Caco-2 (cell line): Measurements from ENCODE around the gene CLNK. TPM values are rescaled to one million over a fixed set of nuclear protein-coding genes. Genes with fewer than 3 reads are reported as not detected.

Experiments used
- BruUV-seq: library from RNA; stranded (reverse); fragments of 400-500 nt; replicated peaks from 2 replicates; lab custom pipeline; 2021; lab: Mats Ljungman, UMichigan
- CTCF ChIA-PET: fragments of 300-600 bp; sonication (Branson Sonifier 250); formaldehyde crosslinking; loops from one replicate; lab custom pipeline; 2022; ENCODE audit warnings: antibody characterized with exemption; lab: Charles Lee
- POLR2A ChIA-PET: fragments of 300-600 bp; sonication (Branson Sonifier 250); formaldehyde crosslinking; loops from one replicate; lab custom pipeline; 2022; ENCODE audit warnings: antibody characterized with exemption; lab: Charles Lee
- DNase-seq, 2 experiments: peaks; one replicate each; pipeline versions ENCODE4 v3.0.0 to v3.0.0-alpha.2; 2020 to 2022
- H3K27me3 ChIP-seq: replicated peaks from 2 replicates; pipeline ENCODE4 v1.6.0; 2011; ENCODE audit warnings: low read length; ENCODE audit not compliant: control insufficient read depth, insufficient read depth
- H3K36me3 ChIP-seq: 2 replicates; pipeline ENCODE4 v1.5.1; 2011; ENCODE audit warnings: low read length; ENCODE audit not compliant: control insufficient read depth, insufficient read depth
- H3K4me1 ChIP-seq: fragments of 250-450 bp; sonication (Bioruptor Pico); 2 replicates; pipeline ENCODE4 v1.5.1; 2020; ENCODE audit warnings: mild to moderate bottlenecking
- H3K4me3 ChIP-seq: 2 replicates; pipeline ENCODE4 v1.5.1; 2011; ENCODE audit warnings: low read depth, mild to moderate bottlenecking, control low read depth, low read length
- H3K9me3 ChIP-seq: fragments of 250-450 bp; sonication (Bioruptor Pico); 2 replicates; pipeline ENCODE4 v1.5.1; 2020; ENCODE audit warnings: mild to moderate bottlenecking, moderate library complexity
- H3K27ac Mint-ChIP-seq: one replicate; pipeline ENCODE4 v1.8.0; 2022; ENCODE audit warnings: mixed read lengths; ENCODE audit not compliant: unreplicated experiment
- H3K27me3 Mint-ChIP-seq: one replicate; pipeline ENCODE4 v1.8.0; 2022; ENCODE audit warnings: mixed read lengths; ENCODE audit not compliant: insufficient read depth, unreplicated experiment
- H3K36me3 Mint-ChIP-seq: one replicate; pipeline ENCODE4 v1.8.0; 2022; ENCODE audit warnings: mild to moderate bottlenecking, mixed read lengths; ENCODE audit not compliant: insufficient read depth, unreplicated experiment
- H3K4me1 Mint-ChIP-seq: one replicate; pipeline ENCODE4 v1.8.0; 2022; ENCODE audit warnings: low read depth, mixed read lengths; ENCODE audit not compliant: unreplicated experiment
- H3K4me3 Mint-ChIP-seq: one replicate; pipeline ENCODE4 v1.8.0; 2022; ENCODE audit warnings: mild to moderate bottlenecking, moderate library complexity, mixed read lengths; ENCODE audit not compliant: unreplicated experiment
- H3K9me3 Mint-ChIP-seq: one replicate; pipeline ENCODE4 v1.8.0; 2022; ENCODE audit warnings: mixed read lengths; ENCODE audit not compliant: unreplicated experiment
- intact Hi-C: fragments of 100-400 bp; cut with micrococcal nuclease; formaldehyde crosslinking; loops from one replicate; pipeline ENCODE4 v1.10.0; 2022; ENCODE audit not compliant: unreplicated experiment
- total RNA-seq: library from RNA; stranded (reverse); gene quantifications from 2 replicates; pipeline ENCODE4 v1.2.3, GENCODE V29; 2022
- TF ChIP-seq, protein P1 (sequence below), 2 experiments: fragments of 200-600 bp in 1 of 2; IDR thresholded peaks; 1 replicate in 1 of 2; 2 replicates in 1 of 2; pipeline versions ENCODE4 v1.5.1 to v1.8.0; 2011 to 2022; ENCODE audit warnings: antibody characterized with exemption in 1 of 2, control low read depth in 1 of 2, inconsistent platforms in 1 of 2, low read depth in 1 of 2, low read length in 1 of 2, mild to moderate bottlenecking in 1 of 2, moderate library complexity in 1 of 2; ENCODE audit not compliant: insufficient read depth in 1 of 2, severe bottlenecking in 1 of 2, unreplicated experiment in 1 of 2

Gene CLNK
- total RNA-seq, 1 experiment from 2014 or later: not detected

DNA sequence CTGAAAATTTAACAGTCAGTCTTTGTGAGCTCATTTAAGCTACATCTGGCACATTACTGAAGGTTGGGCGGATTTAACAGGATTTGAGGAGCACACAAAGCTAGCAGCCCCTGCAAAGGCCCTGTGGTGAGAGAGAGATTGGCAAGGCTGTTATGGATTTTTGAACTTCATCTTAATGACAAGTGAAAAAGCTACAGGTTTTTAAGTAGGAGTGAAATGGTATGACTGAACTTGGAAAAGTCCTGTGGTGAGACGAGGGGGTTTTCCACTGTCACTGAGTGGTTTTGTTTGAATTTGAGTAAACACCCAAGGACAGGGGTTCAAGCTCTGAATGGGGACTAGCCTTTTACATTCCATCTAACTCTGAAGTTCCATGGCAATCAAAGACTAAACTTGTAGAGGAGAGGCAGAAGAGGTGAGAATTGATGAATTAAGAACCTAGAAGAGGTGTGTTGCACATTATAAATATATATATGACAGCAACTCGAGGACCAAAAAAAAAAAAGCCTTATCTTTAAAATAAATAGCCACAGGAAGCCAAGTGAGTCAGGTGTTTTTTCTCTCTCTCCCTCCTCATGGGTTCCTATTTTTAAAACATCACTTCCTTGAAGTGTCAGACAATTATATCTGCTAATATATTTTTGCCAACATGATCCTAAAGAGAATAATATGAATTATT lies 47.8 kb upstream of the CLNK start:
- no peaks in the 10 kb centered on the region for H3K27me3 ChIP-seq
- CTCF ChIA-PET: no interaction called here
- Mint-ChIP-seq H3K4me1 (no peaks in the 10 kb centered on the region), H3K9me3 (no peaks in the 10 kb centered on the region), H3K36me3 (no peaks in the 10 kb centered on the region), H3K27me3 (peaks cover 2% of the 10 kb centered on the region), H3K4me3 (no peak overlapping the region), H3K27ac (no peak overlapping the region)
- H3K36me3 ChIP-seq: no peaks in the 10 kb centered on the region
- TF ChIP-seq, protein P1, sequence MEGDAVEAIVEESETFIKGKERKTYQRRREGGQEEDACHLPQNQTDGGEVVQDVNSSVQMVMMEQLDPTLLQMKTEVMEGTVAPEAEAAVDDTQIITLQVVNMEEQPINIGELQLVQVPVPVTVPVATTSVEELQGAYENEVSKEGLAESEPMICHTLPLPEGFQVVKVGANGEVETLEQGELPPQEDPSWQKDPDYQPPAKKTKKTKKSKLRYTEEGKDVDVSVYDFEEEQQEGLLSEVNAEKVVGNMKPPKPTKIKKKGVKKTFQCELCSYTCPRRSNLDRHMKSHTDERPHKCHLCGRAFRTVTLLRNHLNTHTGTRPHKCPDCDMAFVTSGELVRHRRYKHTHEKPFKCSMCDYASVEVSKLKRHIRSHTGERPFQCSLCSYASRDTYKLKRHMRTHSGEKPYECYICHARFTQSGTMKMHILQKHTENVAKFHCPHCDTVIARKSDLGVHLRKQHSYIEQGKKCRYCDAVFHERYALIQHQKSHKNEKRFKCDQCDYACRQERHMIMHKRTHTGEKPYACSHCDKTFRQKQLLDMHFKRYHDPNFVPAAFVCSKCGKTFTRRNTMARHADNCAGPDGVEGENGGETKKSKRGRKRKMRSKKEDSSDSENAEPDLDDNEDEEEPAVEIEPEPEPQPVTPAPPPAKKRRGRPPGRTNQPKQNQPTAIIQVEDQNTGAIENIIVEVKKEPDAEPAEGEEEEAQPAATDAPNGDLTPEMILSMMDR (IDR thresholded peaks at IDR 0.05; ENCODE audit: insufficient read depth in 1 of 2, low read depth in 1 of 2, low read length in 1 of 2, severe bottlenecking in 1 of 2, unreplicated experiment in 1 of 2): no peak
- H3K4me1 ChIP-seq: no peaks in the 10 kb centered on the region
- no peaks in the 10 kb centered on the region for H3K9me3 ChIP-seq
- no TSS peak for BruUV-seq
- no peak for DNase-seq
- POLR2A ChIA-PET: no interaction called here
- no peak overlapping the region for H3K4me3 ChIP-seq
- intact Hi-C loops: no loop called here

GRCh38 chr4:10731690-10732089 lies 47.1 kb upstream of the CLNK start:
- H3K27ac Mint-ChIP-seq: no peak overlapping the region
- H3K4me3 ChIP-seq: no peak overlapping the region
- no peaks in the 10 kb centered on the region for H3K9me3 Mint-ChIP-seq
- peaks cover 2% of the 10 kb centered on the region for H3K27me3 Mint-ChIP-seq
- H3K4me3 Mint-ChIP-seq: no peak overlapping the region
- CTCF ChIA-PET: no interaction called here
- no peaks in the 10 kb centered on the region for H3K36me3 ChIP-seq
- H3K4me1 Mint-ChIP-seq: no peaks in the 10 kb centered on the region
- no peaks in the 10 kb centered on the region for H3K27me3 ChIP-seq
- POLR2A ChIA-PET: no interaction called here
- H3K9me3 ChIP-seq: no peaks in the 10 kb centered on the region
- no peak for DNase-seq
- no peaks in the 10 kb centered on the region for H3K4me1 ChIP-seq
- H3K36me3 Mint-ChIP-seq: no peaks in the 10 kb centered on the region
- intact Hi-C loops: no loop called here
- BruUV-seq: no TSS peak
- TF ChIP-seq, protein P1 (IDR thresholded peaks at IDR 0.05; ENCODE audit: insufficient read depth in 1 of 2, low read depth in 1 of 2, low read length in 1 of 2, severe bottlenecking in 1 of 2, unreplicated experiment in 1 of 2): no peak

DNA sequence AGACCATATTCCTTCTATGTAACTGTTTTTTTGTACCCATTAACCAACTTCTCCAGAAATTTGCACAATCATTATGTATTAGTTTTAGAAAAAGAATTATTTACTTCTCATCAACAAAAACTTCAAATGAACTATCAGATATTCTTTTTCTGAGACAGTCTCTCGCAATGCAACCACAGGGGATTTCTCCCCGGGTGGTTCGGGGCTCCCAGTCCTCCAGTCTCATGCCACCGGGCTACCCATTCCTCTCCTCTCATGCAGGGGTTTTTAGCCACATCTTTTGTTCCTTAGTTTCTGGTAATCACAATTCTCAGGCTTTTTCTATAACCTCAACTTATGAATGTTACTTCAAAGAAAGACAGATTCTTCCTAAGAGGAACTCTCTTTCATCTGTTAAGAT lies 46.6 kb upstream of the CLNK start:
- intact Hi-C loops: no loop called here
- no peak overlapping the region for H3K4me3 ChIP-seq
- ChIA-PET POLR2A (no interaction called here), CTCF (no interaction called here)
- no peak overlapping the region for H3K27ac Mint-ChIP-seq
- no peaks in the 10 kb centered on the region for H3K36me3 Mint-ChIP-seq
- BruUV-seq: no TSS peak
- H3K4me1 Mint-ChIP-seq: no peaks in the 10 kb centered on the region
- H3K4me3 Mint-ChIP-seq: no peak overlapping the region
- H3K4me1 ChIP-seq: no peaks in the 10 kb centered on the region
- TF ChIP-seq, protein P1 (IDR thresholded peaks at IDR 0.05; ENCODE audit: insufficient read depth in 1 of 2, low read depth in 1 of 2, low read length in 1 of 2, severe bottlenecking in 1 of 2, unreplicated experiment in 1 of 2): no peak
- H3K9me3 ChIP-seq: no peaks in the 10 kb centered on the region
- no peaks in the 10 kb centered on the region for H3K27me3 ChIP-seq
- H3K9me3 Mint-ChIP-seq: no peaks in the 10 kb centered on the region
- DNase-seq: no peak
- peaks cover 2% of the 10 kb centered on the region for H3K27me3 Mint-ChIP-seq
- no peaks in the 10 kb centered on the region for H3K36me3 ChIP-seq
